ENCODE data around the gene GSTP1. TPM values are rescaled to one million over a fixed set of nuclear protein-coding genes. Genes with fewer than 3 reads are reported as not detected.
"Not testable (repeated sequence)": the region's sequence is repeated elsewhere in the genome, so short reads cannot be mapped to it uniquely, and the experiment has no call there.

The GSTP1 gene
- total and polyA plus RNA-seq, 2 of the 8 experiments (the other 6 are each of a cell fraction or from before 2014, with no cell fraction given), result 1,454 to 3,329 TPM

DNA sequence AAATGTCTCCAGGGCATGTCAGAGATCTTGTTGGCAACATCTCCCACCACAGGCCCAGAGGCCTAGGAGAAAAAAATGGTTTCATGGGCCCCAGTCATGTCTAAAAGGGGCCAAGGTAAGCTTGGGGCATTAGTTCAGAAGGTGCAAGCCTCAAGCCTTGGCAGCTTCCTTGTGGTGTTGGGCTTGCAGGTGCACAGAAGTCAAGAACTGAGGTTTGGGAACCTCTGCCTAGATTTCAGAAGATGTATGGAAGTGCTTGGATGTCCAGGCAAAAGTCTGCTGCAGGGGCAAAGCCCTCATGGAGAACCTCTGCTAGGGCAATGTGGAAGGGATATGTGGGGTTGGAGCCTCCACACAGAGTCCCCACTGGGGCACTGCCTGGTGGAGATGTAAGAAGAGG, 31.9 kb upstream of the GSTP1 start:
- not testable (repeated sequence) for H3K14ac ChIP-seq (ENCODE audit: insufficient read length); H2BK20ac ChIP-seq (ENCODE audit: low read length); H3K79me1 ChIP-seq (ENCODE audit: low read depth, low read length); H2BK15ac ChIP-seq (ENCODE audit: low read length); H4K91ac ChIP-seq (replicated peaks; ENCODE audit: insufficient read length, low read length); H3K23ac ChIP-seq (ENCODE audit: insufficient read length); H3K36me3 ChIP-seq (ENCODE audit: control insufficient read depth in 2 of 4, insufficient read depth in 4 of 4, low read length in 3 of 4); H4K8ac ChIP-seq (ENCODE audit: extremely low read depth, insufficient read depth, low read length); H2AK5ac ChIP-seq (ENCODE audit: low read depth, low read length); H3K56ac ChIP-seq (replicated peaks; ENCODE audit: insufficient read length, low read depth, low read length); H3K4me3 ChIP-seq (ENCODE audit: extremely low read depth in 1 of 4, insufficient read depth in 2 of 4, low read depth in 3 of 4, low read length in 4 of 4); H3K27ac ChIP-seq (ENCODE audit: low read depth, low read length); H2AFZ ChIP-seq (ENCODE audit: low read length); H3K9ac ChIP-seq (replicated peaks in 1 of 4; ENCODE audit: extremely low read depth in 1 of 4, low read depth in 3 of 4, low read length in 3 of 4); H3K4me1 ChIP-seq (replicated peaks in 1 of 4; ENCODE audit: control insufficient read depth in 3 of 4, insufficient read depth in 4 of 4, low read length in 3 of 4); H2BK120ac ChIP-seq (replicated peaks; ENCODE audit: low read depth, low read length); DNase-seq (ENCODE audit: low read depth in 1 of 2, low spot score in 2 of 2); H3K79me2 ChIP-seq (ENCODE audit: control insufficient read depth in 1 of 2, insufficient read depth in 2 of 2, low read length in 2 of 2); H3K4ac ChIP-seq (replicated peaks; ENCODE audit: insufficient read length, low read depth, low read length); H3K18ac ChIP-seq (ENCODE audit: extremely low read depth, low read length); H3K27me3 ChIP-seq (replicated peaks in 1 of 4; ENCODE audit: control insufficient read depth in 3 of 4, extremely low read depth in 1 of 4, insufficient read depth in 3 of 4, low read length in 3 of 4); FAIRE-seq; H3K4me2 ChIP-seq (ENCODE audit: insufficient read depth in 1 of 2, low read depth in 2 of 2, low read length in 2 of 2); H4K20me1 ChIP-seq (replicated peaks in 1 of 2; ENCODE audit: control insufficient read depth in 1 of 2, insufficient read depth in 2 of 2, low read length in 2 of 2); H2BK5ac ChIP-seq (ENCODE audit: low read depth, low read length); H2BK12ac ChIP-seq (ENCODE audit: low read depth, low read length); H3K23me2 ChIP-seq (ENCODE audit: low read depth, low read length); H4K5ac ChIP-seq (ENCODE audit: insufficient read length, low read depth, low read length)
- ChIA-PET POLR2A (ENCODE audit: partially characterized antibody) (interaction anchor here (1.2 kb wide), 1 partner anchor 32 kb away, joined by 3 read pairs; the partner anchor contains the start of gene GSTP1), CTCF (ENCODE audit: partially characterized antibody) (interaction anchor here (0.9 to 1.0 kb wide), 2 partner anchors 8 to 29 kb away, joined by 3 to 5 read pairs; no protein-coding TSS in a partner anchor)
- H3K9me3 ChIP-seq (ENCODE audit: insufficient read depth in 2 of 2, low read depth in 1 of 2, low read length in 1 of 2), result peaks cover 4 to 12% of the 10 kb centered on the region in 2 experiments; a peak in 3 of 4 replicates
